NCI-H187 treated with DMSO at 0.1 percent for 48 hours (cell line): ENCODE data around the gene SIK3.
"Not testable (repeated sequence)": the region's sequence is repeated elsewhere in the genome, so short reads cannot be mapped to it uniquely, and the experiment has no call there.

Source experiments
- DNase-seq: peaks from one replicate; lab custom pipeline; 2025; lab: John Stamatoyannopoulos, UW

The SIK3 gene

DNA sequence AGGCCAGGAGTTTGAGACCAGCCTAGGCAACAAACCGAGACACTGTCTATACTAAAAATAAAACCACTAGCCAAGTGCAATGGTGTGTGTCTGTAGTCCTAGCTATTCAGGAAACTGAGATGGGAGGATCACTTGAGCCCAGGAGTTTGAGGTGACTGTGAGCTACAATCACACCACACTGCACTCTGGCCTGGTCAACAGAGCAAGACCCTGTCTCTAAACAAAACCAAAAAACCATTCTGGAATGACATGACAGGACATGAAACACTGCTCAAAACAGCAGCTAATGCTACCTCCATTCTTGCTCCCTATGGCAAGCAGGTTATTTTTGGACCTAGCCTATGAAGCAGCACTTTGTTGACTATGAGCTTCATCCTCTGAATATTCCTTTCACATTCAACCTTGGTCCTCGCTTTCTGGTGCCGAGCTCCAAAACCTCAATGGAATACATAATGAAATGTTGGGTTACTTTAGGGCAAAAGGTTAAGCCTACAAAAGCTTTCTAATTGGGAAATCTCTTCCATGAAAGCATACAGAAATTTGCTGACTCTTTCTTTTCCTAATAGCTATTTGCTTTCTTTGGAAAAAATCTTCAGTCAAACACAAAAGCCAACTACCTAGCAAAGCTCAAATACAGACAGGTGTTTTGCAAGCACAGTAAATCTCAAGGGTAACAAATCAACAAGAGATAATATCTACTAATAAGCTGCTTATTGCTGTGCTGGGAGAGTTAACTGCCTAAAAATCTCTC lies 21.1 kb downstream of the SIK3 start:
- no peak for DNase-seq

DNA sequence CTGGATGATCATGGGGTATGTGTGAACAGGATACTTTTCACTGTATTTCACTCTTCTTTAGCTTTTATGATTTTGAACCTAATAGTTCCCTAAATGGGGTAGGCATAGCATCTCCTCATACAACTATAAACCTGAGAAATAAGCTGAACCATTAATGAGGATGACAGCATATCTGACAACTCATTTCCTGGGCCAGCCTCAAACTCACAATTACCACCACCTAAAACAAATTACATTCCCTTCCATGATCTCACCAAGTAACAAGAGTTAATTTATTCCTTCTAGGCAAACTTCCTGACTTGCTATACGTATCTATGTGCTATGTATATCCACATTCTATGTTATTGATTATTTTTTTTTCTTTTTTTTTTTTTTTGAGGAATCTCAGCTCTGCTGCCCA lies 23.0 kb downstream of the SIK3 start:
- no peak for DNase-seq

DNA sequence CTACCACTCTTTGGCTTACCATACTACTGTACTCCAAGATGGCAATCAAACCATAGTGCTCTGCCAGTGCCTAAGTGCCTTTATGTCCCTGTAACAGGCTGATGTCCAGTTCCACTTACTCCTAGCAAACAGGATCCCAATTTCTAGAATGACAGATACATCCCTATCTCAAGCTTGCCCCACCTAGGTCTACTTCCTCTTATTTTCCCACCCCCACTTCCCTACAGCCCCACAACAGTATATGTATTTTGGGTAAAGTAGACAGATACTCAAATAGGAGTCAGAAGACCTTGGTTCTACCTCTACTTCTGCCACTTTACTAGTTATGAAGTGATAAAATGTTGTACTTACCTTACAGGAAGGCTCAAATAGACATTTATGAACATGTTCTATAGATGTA lies 24.1 kb downstream of the SIK3 start:
- DNase-seq = no peak

DNA sequence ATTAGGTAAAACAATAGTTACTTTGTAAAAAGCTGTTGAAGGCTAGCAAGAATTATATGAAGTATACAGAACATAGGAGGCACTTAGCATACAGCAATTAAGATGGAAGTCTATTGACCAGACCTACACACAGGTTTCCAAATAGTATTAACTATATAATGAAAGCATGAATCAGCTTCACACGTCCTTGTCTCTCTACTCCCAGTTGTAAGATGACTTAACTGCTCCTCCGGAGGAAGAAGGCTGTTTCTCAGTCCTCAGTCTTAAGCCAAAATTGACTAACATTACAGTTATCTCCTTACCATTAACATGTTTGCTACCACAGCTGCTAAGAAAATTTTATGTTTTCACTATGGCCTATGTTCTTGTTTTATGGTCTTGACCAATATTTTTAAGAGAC lies 24.7 kb downstream of the SIK3 start:
- DNase-seq = no peak

DNA sequence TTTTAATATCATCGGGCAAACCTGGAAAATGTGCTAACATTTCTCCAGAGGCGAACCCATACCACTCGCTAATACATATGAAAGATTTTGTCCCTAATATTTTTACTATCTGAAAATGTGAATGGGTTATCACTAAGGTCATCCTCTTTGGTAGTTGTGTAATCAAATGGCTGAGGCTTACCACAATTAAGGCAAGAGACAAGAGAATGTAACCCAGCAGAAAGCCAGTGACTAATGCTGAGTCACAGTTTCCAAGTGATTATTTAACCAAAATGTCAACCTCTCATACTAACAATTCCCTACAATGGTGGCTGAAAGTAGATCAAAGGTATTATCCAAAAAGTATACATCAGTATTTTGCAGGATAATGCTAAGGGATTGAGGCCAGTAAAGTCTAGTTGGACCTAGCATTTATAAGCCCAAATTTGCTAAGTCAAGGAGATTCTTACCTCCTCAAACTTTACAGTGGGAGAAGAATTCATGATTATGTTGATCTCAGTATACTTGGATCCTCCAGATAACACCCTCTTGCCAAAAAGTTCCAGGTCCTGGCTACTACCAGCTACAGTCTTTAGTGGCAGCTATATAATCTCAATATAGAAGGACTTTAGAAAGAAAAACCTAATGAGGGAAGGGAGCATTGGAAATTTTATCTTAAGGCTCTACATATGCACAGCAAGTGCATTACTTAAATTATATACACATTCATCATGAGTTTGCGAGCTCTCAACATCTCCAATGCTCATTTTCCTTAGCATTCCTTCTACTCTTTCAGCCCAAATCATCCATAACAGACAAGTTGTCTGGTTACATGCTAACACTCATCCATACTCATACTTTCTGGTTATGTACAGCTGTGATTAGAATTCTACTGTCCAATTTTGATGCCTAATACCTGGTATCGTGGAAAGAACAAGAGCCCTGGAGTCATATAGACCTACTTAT lies 25.4 kb downstream of the SIK3 start:
- DNase-seq = no peak

DNA sequence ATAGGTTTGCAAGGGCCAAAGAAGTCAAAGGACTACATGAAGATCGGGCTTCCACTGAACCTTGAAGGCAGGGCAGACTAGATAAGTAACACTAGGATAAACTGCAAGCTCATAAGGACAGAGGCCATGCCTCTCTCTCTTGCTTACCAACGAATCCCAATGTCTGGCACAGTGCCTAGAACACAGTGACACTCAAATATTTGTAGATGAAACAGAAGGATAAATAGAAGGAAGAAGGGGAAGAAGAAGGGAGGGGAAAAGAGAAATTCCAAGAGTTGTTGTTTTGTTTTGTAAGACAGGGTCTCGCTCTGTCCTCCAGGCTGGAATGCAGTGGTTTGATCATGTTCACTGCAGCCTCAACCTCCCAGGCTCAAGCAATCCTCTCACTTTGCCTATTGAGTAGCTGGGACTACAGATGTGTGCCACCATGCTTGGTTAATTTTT lies 26.9 kb downstream of the SIK3 start:
- DNase-seq = no peak

DNA sequence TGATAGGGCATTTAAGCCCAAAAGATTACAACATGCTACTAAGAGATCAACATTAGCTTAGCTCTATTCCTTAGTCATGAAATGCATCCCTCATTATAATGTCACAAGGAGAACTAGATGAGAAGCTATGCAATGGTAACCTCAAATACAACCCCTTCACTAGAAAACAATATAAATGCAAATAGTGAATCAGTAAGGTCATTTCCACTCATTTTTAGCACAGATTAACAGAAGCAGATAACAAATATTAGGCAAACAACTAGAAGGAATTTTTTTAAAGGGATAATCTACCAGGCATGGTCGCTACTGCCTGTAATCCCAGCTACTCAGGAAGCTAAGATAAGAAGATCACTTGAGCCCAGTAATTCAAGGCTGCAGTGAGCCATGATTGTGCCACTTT lies 28.2 kb downstream of the SIK3 start:
- no peak for DNase-seq

DNA sequence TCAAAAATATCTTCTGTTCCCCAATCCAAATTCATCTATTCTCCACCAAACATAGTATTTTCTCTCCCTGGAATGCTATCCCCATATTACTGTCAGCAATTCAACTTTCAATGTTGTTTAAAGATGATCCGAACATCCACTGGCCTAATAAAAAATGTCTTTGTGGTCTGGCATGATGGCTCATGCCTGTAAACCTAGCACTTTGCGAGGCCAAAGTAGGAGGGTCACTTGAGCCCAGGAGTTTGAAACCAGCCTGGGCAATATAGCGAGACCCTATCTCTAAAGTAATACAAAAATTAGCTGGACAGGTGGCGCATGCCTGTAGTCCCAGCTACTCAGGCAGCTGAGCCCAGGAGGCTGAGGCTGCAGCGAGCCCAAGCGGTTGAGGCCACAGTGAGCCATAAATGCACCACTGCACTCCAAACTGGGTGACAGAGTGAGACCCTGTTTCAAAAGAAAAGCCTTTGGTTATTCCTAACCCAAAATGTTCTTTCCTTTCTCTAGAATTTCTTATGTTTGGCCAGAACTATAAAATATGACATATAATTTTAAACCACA lies 29.8 kb downstream of the SIK3 start:
- no peak for DNase-seq

DNA sequence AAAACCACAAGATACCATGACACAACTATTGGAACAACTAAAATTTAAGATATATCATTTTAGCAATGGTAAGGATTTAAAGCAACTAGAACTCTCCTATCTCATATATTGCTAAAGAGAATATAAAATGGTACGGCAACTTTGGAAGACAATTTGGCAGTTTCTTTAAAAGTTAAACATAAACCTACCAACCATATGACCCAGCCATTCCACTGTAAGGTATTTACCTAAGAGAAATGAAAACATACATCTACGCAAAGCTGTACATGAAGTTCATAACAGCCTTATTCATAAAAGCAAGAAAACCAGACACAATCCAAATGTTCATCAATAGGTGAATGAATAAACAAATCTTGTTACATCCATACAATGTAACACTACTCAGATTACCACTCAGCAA lies 31.3 kb downstream of the SIK3 start:
- DNase-seq = no peak

DNA sequence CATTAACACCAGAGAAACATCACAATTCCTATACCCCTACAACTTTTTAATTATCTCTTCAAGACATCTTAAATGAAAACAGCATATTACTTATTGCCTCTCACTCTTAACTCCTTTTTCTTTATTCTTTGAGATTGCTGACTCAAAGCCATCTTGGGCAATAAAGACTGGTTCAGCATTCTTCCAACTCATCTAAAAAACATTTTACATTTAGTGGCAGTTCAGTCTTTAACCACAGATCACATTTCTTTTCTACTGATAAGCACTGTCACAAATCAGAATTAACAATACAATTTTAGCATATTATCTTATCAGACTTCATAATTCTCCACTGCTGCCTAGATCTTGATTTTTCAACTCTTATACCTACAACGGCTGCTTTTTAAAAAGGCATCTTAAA lies 34.0 kb downstream of the SIK3 start:
- DNase-seq = no peak

DNA sequence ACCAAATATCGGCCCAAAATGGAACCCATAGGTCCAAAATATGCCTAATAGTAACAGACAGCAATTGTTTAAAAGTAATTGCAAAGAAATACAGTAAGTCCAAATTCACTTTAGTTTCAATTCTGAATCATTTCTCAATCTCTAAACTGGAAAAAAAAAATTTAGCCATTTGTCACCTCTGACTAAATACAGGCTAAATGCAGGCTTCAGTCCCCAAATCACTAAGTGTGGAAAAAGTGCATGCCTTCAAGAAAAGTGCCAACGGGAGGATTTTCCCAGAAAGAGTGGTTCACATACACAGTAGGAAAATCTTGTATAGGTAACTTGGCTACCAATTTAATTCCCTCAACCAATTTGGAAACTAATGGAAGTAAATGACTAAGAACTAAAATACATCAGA lies 35.7 kb downstream of the SIK3 start:
- no peak for DNase-seq

DNA sequence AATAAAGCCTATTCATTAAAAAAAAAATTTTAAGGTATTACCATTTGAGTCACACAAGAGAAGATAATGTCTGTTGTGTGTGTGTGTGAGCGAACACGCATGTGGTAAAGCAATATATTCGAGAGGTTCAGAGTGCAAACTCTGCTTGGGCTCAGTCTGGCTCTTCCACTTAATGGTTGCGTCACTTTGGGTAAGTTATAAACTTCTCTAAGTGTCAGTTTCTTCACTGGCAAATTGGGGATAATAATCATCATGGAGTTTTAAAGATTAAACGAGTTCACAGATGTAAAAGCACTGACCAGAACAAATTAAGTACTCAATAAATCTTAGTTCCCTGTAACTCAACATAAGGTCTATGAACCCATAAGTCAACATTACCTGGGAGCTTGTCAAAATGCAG lies 37.0 kb downstream of the SIK3 start:
- no peak for DNase-seq

DNA sequence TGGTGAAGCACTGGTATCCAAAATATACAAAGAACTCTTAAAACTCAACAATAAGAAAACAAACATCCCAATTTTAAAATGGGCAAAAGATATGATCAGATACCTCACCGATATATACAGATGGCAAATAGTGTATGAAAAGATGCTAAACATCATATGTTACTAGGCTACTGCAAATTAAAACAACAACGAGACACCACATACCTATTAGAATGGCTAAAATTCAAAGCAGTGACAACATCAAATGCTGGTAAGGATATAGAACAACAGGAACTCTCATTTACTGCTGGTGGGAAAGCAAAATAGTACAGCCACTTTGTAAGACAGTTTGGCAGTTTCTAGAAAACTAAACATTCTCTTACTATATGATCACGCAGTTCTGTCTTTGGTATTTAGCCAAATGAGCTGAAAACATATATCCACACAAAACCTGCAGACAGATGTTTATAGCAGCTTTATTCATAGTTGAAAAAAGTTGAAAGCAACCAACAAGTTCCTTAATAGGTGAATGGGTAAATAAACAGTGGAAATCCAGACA lies 38.5 kb downstream of the SIK3 start:
- no peak for DNase-seq

DNA sequence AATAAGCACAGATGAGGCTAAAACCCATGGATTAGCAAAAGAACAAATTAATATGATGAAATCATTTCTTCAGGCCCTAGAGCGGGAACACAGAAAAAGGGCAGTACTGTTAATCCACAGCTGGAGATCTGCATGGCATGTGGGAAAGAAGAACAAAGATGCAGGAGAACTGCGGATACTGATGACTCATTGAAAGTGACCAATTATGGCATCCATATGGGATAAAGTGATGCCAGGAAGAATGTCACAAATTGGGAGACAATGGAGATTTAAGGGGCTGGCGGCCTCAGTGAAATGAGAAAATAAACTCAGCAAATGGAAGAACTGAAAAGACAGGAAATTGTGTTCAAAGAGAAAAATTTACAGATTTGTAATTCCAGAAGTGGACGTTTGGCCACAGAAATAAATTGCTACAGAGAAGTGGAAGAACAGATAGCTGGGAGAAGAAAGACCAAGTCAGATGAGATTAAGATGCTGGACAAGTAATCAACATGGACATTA lies 39.4 kb downstream of the SIK3 start:
- DNase-seq = no peak

DNA sequence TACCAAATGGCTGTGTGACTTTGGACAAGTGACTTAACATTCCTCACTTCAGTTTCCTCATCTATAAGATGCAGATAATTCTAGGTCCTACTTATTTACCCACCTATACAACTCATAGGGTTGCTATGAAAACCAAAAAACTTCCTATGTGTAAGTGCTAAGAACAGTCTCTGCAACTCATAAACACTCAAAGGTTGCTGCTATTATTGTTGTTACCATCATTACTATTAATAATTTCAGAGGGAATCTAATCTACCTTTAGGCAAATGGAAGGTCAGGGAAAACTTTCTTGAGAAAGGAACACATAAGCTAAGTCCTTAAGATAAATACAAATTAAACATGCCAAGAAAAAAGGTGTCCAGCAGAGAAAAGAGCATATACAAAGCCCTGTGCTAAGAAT lies 40.5 kb downstream of the SIK3 start:
- DNase-seq = no peak

DNA sequence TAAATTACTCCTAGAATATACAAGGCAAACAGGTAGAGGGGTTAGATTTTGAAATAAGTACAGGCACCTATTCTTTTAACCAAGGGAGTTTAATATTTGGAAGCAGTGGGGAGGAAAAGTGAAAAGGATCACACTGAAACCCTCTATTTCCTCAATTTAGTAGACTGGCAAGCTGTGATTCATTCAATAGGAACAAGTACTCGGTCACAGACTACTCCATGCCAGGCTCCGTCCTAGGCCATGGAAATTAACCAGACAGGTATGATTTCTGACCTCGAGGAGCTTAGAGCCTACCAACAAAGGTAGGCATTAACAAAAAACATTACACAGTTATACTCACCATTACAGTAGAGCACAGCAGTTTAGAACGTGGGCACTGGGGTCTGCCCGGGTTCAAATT lies 40.9 kb downstream of the SIK3 start:
- no peak for DNase-seq

DNA sequence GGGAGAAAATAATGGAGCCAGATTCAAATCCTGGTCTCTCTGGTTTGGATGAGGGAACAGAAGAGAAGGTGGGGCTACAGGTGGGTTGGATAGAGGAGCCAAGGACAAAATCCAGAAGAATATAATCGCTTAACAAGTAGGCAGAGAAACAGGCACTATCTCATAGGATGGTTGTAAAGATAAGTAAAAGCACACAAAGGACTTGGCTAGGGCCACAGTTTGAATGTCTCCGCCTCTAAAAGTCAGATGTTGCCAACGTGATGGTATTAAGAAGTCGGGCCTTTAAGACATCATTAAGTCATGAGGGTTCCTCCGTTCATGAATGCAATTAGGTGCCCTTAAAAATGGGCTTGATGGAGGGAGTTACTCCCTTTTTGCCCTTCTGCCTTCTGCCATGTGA lies 42.8 kb downstream of the SIK3 start:
- no peak for DNase-seq

DNA sequence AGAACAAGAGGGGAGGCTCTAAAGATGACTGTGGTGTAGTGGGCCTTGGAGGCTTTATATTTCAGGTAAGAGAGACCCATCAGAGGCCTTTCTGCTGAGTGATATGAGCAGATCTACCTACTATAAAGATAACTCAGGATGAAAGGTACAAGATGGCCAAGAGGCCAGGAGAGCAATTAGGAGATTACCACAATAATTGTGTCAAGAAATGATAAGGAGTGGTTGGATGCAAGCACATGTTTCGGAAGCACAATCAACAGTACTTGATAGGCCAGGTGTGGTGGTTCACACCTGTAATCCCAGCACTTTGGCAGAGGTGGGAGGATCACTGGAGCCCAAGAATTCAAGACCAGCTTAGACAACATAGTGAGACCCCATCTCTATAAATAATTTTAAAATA lies 43.8 kb downstream of the SIK3 start:
- no peak for DNase-seq

DNA sequence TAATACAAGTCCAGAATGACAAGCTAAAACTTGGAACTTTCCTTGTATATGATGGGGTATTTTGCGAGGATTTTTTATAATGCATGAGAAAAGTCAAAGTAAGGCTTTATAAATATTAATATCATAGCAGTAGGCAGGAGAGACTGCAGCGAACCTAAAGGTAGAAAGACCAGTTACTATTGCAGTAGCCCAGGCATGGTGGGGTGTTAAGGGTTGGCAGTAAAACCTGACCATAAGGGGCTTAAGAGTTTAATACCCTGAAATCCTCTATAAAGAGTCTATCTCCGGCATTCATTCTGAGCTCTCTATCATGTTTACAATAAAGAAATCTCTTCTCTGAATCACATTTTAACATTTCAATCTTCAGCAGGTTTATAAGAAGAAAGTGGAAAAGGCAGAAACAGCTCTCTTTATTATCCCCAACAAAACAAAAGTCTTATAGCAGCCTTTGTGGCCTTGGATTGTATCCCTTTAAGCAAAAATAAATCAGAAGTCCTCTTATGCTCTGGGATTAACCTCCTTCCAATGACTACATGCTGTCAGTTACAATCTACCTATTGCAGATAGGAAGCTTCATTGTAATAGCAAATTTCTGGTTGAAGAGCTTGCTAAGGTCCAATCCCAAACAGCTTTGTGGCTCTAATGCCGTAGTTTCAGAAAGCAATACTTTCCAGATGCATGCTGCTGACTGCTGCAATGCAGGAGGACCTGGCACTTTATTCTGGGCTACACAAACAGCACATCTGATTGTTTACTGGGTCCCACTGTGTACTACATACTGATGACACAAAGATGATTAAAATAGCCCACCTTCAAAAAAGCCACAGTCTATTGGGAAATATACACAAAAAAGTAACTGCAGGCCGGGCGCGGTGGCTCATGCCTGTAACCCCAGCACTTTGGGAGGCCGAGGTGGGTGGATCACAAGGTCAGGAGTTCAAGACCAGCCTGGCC lies 45.8 kb downstream of the SIK3 start:
- no peak for DNase-seq

DNA sequence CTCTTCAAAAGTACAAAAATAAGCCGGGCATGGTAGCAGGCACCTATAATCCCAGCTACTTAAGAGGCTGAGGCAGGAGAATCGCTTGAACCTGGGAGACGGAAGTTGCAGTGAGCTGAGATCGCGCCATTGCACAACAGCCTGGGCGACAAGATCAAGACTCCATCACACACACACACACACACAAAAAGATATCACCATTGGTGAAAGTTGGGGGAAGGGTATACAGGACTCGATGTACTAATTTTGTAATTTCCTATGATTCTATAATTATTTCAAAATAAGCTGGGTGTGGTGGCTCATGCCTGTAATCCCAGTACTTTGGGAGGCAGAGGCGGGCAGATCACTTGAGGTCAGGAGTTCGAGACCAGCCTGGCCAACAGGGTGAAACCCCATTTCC lies 48.1 kb downstream of the SIK3 start:
- DNase-seq = not testable (repeated sequence)

DNA sequence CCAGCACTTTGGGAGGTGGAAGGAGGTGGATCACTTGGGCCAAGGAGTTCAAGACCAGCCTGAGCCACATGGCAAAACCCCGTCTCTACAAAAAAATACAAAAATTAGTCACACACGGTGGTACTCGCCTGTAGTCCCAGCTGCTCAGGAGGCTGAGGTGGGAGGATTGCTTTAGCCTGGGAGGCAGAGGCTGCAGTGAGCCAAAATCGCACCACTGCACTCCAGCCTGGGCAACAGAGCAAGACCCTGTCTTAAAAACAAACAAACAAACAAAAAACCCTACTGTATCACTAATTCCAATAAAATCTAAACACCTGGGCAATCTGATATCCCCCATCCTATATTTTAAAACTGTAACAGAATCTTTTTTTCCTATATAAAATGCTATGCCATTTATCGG lies 51.6 kb downstream of the SIK3 start:
- DNase-seq = not testable (repeated sequence)
